Transverse colon (tissue), 4 donors: Measurements from ENCODE around the gene MANBA. TPM values are rescaled to one million over a fixed set of nuclear protein-coding genes. Genes with fewer than 3 reads are reported as not detected.

ENCODE experiments used
- DNase-seq: peaks from one replicate; pipeline ENCODE4 v3.0.0-alpha.2; 2019
- H3K27ac ChIP-seq, 4 donors: fragments of 200-600 bp; sonication (generic); 2 replicates each; pipeline ENCODE4 v1.5.1; 2016 to 2018; ENCODE audit warnings: inconsistent platforms in 4 of 4
- H3K27me3 ChIP-seq: fragments of 200-600 bp; sonication (generic); 2 replicates; pipeline ENCODE4 v1.5.1; 2017; ENCODE audit warnings: inconsistent platforms
- H3K36me3 ChIP-seq, 4 donors: fragments of 200-600 bp; sonication (generic); 2 replicates each; pipeline ENCODE4 v1.5.1; 2017 to 2019; ENCODE audit warnings: inconsistent platforms in 4 of 4
- H3K4me1 ChIP-seq, 4 donors: fragments of 200-600 bp; sonication (generic); 2 replicates each; pipeline ENCODE4 v1.5.1; 2017 to 2020; ENCODE audit warnings: inconsistent platforms in 4 of 4
- H3K4me3 ChIP-seq, 4 donors: fragments of 200-600 bp; sonication (generic); 1 replicate in 1 of 4; 2 replicates in 3 of 4; pipeline versions ENCODE4 v1.5.1 to v1.6.1; 2017 to 2019; ENCODE audit warnings: inconsistent platforms in 4 of 4
- H3K9me3 ChIP-seq, 2 donors: fragments of 200-600 bp; sonication (generic); 2 replicates each; pipeline ENCODE4 v1.5.1; 2017 to 2019; ENCODE audit warnings: inconsistent platforms in 2 of 2
- CTCF ChIP-seq, 5 experiments: fragments of 200-600 bp in 3 of 5; fragments of 450-650 bp in 2 of 5; sonication (generic) in 3 of 5; IDR thresholded peaks; 1 replicate in 2 of 5; 2 replicates in 3 of 5; pipeline ENCODE4 v1.5.1; 2016 to 2017; ENCODE audit warnings: antibody characterized with exemption in 5 of 5, inconsistent platforms in 3 of 5, mild to moderate bottlenecking in 2 of 5, moderate library complexity in 1 of 5
- EP300 ChIP-seq: sonication (generic); formaldehyde crosslinking; IDR thresholded peaks from one replicate; pipeline ENCODE4 v1.6.1; 2017; ENCODE audit warnings: antibody characterized with exemption, low read depth
- POLR2A ChIP-seq: fragments of 450-650 bp; IDR thresholded peaks from one replicate; pipeline ENCODE4 v1.6.1; 2016; ENCODE audit warnings: antibody characterized with exemption, mild to moderate bottlenecking, moderate library complexity
- POLR2AphosphoS5 ChIP-seq, 3 donors: sonication (generic); formaldehyde crosslinking; IDR thresholded peaks; one replicate each; pipeline ENCODE4 v1.6.1; 2016; ENCODE audit warnings: antibody characterized with exemption in 3 of 3
- WGBS, 2 donors: methylation state at CpG; one replicate each; pipeline ENCODE4 v1.1.5; 2018; ENCODE audit warnings: low coverage in 1 of 2; 5-methylcytosine and 5-hydroxymethylcytosine counted together
- in situ Hi-C, 4 donors: fragments of 200-750 bp; cut with MboI; loops; one replicate each; pipeline versions ENCODE4 v1.15.0 to v1.15.1; 2017; ENCODE audit warnings: low sequenced_read_pairs in 3 of 4, low pct_ligation_motif_present in 1 of 4, low pct_unique_long_range_greater_than_20kb in 1 of 4
- intact Hi-C: fragments of 100-400 bp; cut with DNase I; formaldehyde crosslinking; loops from one replicate; pipeline ENCODE4 v1.15.1; 2023; ENCODE audit warnings: low total_unique reads
- total RNA-seq, 4 donors: library from RNA; depleted of rRNA; stranded (reverse); fragments of >200 nt; gene quantifications; one replicate each; pipeline ENCODE4 v1.1.0, GENCODE V29; 2016

Gene MANBA
- total RNA-seq, 4 donors from 2014 or later, result 7.5 to 110 (median 27.9) TPM

- Histone ChIP-seq H3K36me3 (no peaks in the 10 kb centered on the region), H3K27ac (no peak overlapping the region), H3K27me3 (no peaks in the 10 kb centered on the region), H3K9me3 (no peaks in the 10 kb centered on the region), H3K4me3 (no peak overlapping the region), H3K4me1 (peaks cover 0 to 4% (median 0%) of the 10 kb centered on the region in 4 donors)
- intact Hi-C loops, result loop anchor here (10.0 kb wide), 3 partner anchors 185 to 465 kb away; partner anchors contain the start of gene BDH2
- in situ Hi-C loops, result loop anchor here in 3 of 4 donors (10.0 kb wide), 3 partner anchors 185 to 455 kb away; partner anchors contain the start of gene SLC9B1 (in 1 of the 3)
- WGBS, 2 donors, result 90% methylated on average over 13 of the region's 13 CpGs; no CpG with 5 or more reads in 1 of the 2 donors
- TF ChIP-seq EP300, result no peak
- DNase-seq, result no peak
Measured at GRCh38 chr4:102629673-102630072, 131.1 kb downstream of the MANBA start.

- H3K9me3 ChIP-seq, result no peaks in the 10 kb centered on the region
- no peaks in the 10 kb centered on the region for H3K36me3 ChIP-seq
- no peak for DNase-seq
- TF ChIP-seq CTCF (IDR thresholded peaks at IDR 0.05), result no peak
- no peak for TF ChIP-seq EP300
- TF ChIP-seq POLR2AphosphoS5 (IDR thresholded peaks at IDR 0.05), result no peak
- TF ChIP-seq POLR2A, result no peak
- H3K4me1 ChIP-seq, result peaks cover 0 to 4% (median 0%) of the 10 kb centered on the region in 4 donors
- intact Hi-C loops (loop anchor here (10.0 kb wide), 3 partner anchors 183 to 467 kb away; partner anchors contain the start of gene BDH2), in situ Hi-C loops (loop anchor here in 3 of 4 donors (10.0 kb wide), 3 partner anchors 183 to 457 kb away; partner anchors contain the start of gene SLC9B1 (in 1 of the 3))
- H3K27ac ChIP-seq, result no peak overlapping the region
- H3K27me3 ChIP-seq, result no peaks in the 10 kb centered on the region
- 60 to 73% methylated on average over 3 of the region's 3 CpGs for WGBS, 2 donors
- H3K4me3 ChIP-seq, result no peak overlapping the region
Measured at GRCh38 chr4:102627831-102628523, 132.8 kb downstream of the MANBA start.

DNA sequence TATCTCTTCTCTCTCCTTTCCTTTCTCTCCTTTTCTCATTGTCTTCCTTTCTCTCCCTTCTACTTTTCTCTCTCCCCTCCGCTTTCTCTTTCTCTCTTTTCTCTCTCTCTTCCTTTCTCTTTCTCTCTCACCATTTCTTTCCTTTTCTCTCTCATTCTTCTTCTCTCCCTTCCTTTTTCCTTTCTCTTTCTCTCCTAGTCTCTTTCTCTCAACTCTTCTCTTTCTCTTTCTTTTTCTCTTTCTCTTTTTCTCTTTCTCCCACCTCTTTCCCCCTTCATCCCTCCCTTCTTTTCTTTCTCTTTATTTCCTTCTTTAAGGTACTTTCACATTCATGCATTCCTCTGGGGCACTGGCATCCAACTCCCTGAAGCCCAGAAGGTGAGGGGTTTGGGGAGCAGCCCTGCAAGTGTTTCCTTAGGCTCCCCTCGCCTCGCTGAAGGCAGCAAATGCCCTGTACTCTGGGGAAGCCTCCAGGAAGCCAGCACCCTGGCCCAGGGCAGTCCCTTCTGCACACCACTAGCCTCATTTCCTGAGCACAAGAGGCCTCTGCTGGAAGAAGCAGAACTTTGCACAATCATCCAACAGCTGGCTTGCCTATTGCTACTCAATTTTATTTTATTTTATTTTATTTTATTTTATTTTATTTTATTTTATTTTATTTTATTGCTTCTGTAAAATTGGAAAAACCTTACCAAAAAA is 135.4 kb downstream of the MANBA start:
- no peaks in the 10 kb centered on the region for H3K9me3 ChIP-seq
- DNase-seq, result peak; percentile 42
- peaks cover 0 to 16% (median 4%) of the 10 kb centered on the region in 4 donors for H3K4me1 ChIP-seq
- in situ Hi-C loops (loop anchor here in 3 of 4 donors (10.0 kb wide), 3 partner anchors 181 to 459 kb away; partner anchors contain the start of gene SLC9B1 (in 1 of the 3)), intact Hi-C loops (loop anchor here (10.0 kb wide), 3 partner anchors 181 to 469 kb away; partner anchors contain the start of gene BDH2)
- no peak overlapping the region for H3K4me3 ChIP-seq
- H3K36me3 ChIP-seq, result no peaks in the 10 kb centered on the region
- H3K27ac ChIP-seq, result no peak overlapping the region
- TF ChIP-seq CTCF (IDR thresholded peaks at IDR 0.05) (peak in 3 of 5 experiments; percentile 7 to 23 (median 21)), POLR2A (no peak)
- WGBS, 2 donors, result 63 to 100% methylated on average over 1 to 3 of the region's 3 CpGs
- H3K27me3 ChIP-seq, result no peaks in the 10 kb centered on the region

DNA sequence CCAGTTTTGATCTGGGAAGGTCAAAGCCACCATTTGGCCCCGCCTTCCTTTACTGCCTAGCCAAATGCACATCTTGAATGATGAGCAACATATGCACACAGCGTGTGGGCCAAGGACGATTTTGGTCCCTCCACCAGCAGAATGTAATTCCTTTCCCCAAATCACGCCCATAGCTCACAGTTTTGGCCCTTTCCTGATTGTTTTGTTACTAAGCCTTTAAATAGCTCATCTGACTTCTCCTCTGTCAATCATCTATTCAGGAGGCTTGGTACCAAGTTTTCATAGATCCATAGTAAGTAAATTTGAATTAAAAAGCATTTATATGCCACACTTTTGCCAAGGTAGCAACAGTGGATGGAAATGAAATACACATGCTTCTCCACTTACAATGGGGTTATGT is 136.3 kb downstream of the MANBA start:
- no peaks in the 10 kb centered on the region for H3K9me3 ChIP-seq
- 87 to 91% methylated on average over 3 to 4 of the region's 4 CpGs for WGBS, 2 donors
- no peaks in the 10 kb centered on the region for H3K36me3 ChIP-seq
- H3K4me1 ChIP-seq, result peaks cover 0 to 17% (median 5%) of the 10 kb centered on the region in 4 donors
- DNase-seq, result no peak
- intact Hi-C loops, result loop anchor here (10.0 kb wide), 3 partner anchors 180 to 470 kb away; partner anchors contain the start of gene BDH2
- H3K27ac ChIP-seq, result no peak overlapping the region
- in situ Hi-C loops, result loop anchor here (5.0 to 25.0 kb wide), 6 partner anchors 180 to 460 kb away; partner anchors contain the start of genes SLC39A8 (in 1 of the 4) and SLC9B1 (in 1 of the 4)
- no peak overlapping the region for H3K4me3 ChIP-seq
- H3K27me3 ChIP-seq, result no peaks in the 10 kb centered on the region
- TF ChIP-seq CTCF (IDR thresholded peaks at IDR 0.05) (no peak), EP300 (no peak), POLR2AphosphoS5 (IDR thresholded peaks at IDR 0.05) (no peak), POLR2A (no peak)
